CD14-positive monocyte (primary cell): ENCODE data around the gene SEC16B. TPM values are rescaled to one million over a fixed set of nuclear protein-coding genes. Genes with fewer than 3 reads are reported as not detected.

Source experiments
- DNase-seq, 3 donors: peaks; one replicate each; pipeline ENCODE4 v3.0.0-alpha.2; 2011 to 2022
- H2AFZ ChIP-seq: 2 replicates; pipeline ENCODE4 v1.6.0; 2012; ENCODE audit warnings: mild to moderate bottlenecking, low read depth, low read length, inconsistent platforms; ENCODE audit not compliant: insufficient read depth, poor library complexity, severe bottlenecking
- H3K27ac ChIP-seq, 2 donors: 1 replicate in 1 of 2; 2 replicates in 1 of 2; pipeline ENCODE4 v1.5.1; 2012 to 2013; ENCODE audit warnings: low read length in 2 of 2, control low read depth in 1 of 2, inconsistent platforms in 1 of 2, low read depth in 1 of 2, mild to moderate bottlenecking in 1 of 2
- H3K27me3 ChIP-seq, 2 donors: one replicate each; pipeline versions ENCODE4 v1.6.0 to v1.6.1; 2011 to 2013; ENCODE audit warnings: low read length in 2 of 2; ENCODE audit not compliant: control insufficient read depth in 2 of 2, insufficient read depth in 2 of 2
- H3K36me3 ChIP-seq, 2 donors: replicated peaks in 1 of 2; 1 replicate in 1 of 2; 2 replicates in 1 of 2; pipeline versions ENCODE4 v1.5.1 to v1.6.1; 2012 to 2013; ENCODE audit warnings: low read length in 2 of 2, control low read depth in 1 of 2, inconsistent platforms in 1 of 2, mild to moderate bottlenecking in 1 of 2; ENCODE audit not compliant: insufficient read depth in 2 of 2, control insufficient read depth in 1 of 2
- H3K4me1 ChIP-seq, 2 donors: 1 replicate in 1 of 2; 2 replicates in 1 of 2; pipeline versions ENCODE4 v1.5.1 to v1.6.1; 2012 to 2013; ENCODE audit warnings: low read length in 2 of 2, control low read depth in 1 of 2, inconsistent platforms in 1 of 2, mild to moderate bottlenecking in 1 of 2, moderate library complexity in 1 of 2; ENCODE audit not compliant: insufficient read depth in 2 of 2, control insufficient read depth in 1 of 2
- H3K4me2 ChIP-seq: replicated peaks from 2 replicates; pipeline ENCODE3; 2012; ENCODE audit warnings: low read length, moderate library complexity, mild to moderate bottlenecking; ENCODE audit not compliant: poor library complexity, severe bottlenecking; ENCODE audit errors: extremely low read depth
- H3K4me3 ChIP-seq, 3 experiments: fragments of 200-600 bp in 1 of 3; sonication (generic) in 1 of 3; replicated peaks in 1 of 3; 1 replicate in 2 of 3; 2 replicates in 1 of 3; pipeline ENCODE4 v1.5.1; 2011 to 2013; ENCODE audit warnings: low read length in 3 of 3, mild to moderate bottlenecking in 3 of 3, control low read depth in 2 of 3, low read depth in 2 of 3, inconsistent platforms in 1 of 3, moderate library complexity in 1 of 3
- H3K79me2 ChIP-seq: 2 replicates; pipeline ENCODE4 v1.6.0; 2012; ENCODE audit warnings: mild to moderate bottlenecking, control low read depth, inconsistent platforms, low read length, moderate library complexity; ENCODE audit not compliant: insufficient read depth
- H3K9ac ChIP-seq: 2 replicates; pipeline ENCODE4 v1.6.0; 2017; ENCODE audit warnings: low read length, mild to moderate bottlenecking; ENCODE audit not compliant: insufficient read depth, poor library complexity, severe bottlenecking
- H3K9me3 ChIP-seq, 2 donors: replicated peaks in 1 of 2; 1 replicate in 1 of 2; 2 replicates in 1 of 2; pipeline versions ENCODE4 v1.5.1 to v1.6.1; 2012 to 2013; ENCODE audit warnings: low read length in 2 of 2, control low read depth in 1 of 2; ENCODE audit not compliant: control insufficient read depth in 1 of 2, insufficient read depth in 1 of 2
- H4K20me1 ChIP-seq: 2 replicates; pipeline ENCODE4 v1.6.0; 2012; ENCODE audit warnings: mild to moderate bottlenecking, low read length, control low read depth, moderate library complexity; ENCODE audit not compliant: insufficient read depth
- H3K27ac Mint-ChIP-seq, 7 donors: one replicate each; pipeline ENCODE4 v1.8.0; 2020; ENCODE audit warnings: mild to moderate bottlenecking in 7 of 7, mixed read lengths in 7 of 7, moderate library complexity in 6 of 7, inconsistent platforms in 2 of 7
- H3K27me3 Mint-ChIP-seq, 3 donors: one replicate each; pipeline ENCODE4 v1.8.0; 2021 to 2022; ENCODE audit warnings: low read depth in 3 of 3, mild to moderate bottlenecking in 3 of 3, mixed read lengths in 3 of 3, moderate library complexity in 3 of 3, inconsistent platforms in 1 of 3
- H3K36me3 Mint-ChIP-seq, 2 donors: one replicate each; pipeline ENCODE4 v1.8.0; 2020; ENCODE audit warnings: mixed read lengths in 2 of 2, inconsistent platforms in 1 of 2, mild to moderate bottlenecking in 1 of 2
- H3K4me1 Mint-ChIP-seq: one replicate; pipeline ENCODE4 v1.8.0; 2020; ENCODE audit warnings: mild to moderate bottlenecking, mixed read lengths
- H3K4me3 Mint-ChIP-seq, 2 donors: one replicate each; pipeline ENCODE4 v1.8.0; 2020; ENCODE audit warnings: mild to moderate bottlenecking in 2 of 2, mixed read lengths in 2 of 2, moderate library complexity in 1 of 2
- H3K9me3 Mint-ChIP-seq, 7 donors: one replicate each; pipeline ENCODE4 v1.8.0; 2020 to 2022; ENCODE audit warnings: mixed read lengths in 7 of 7, mild to moderate bottlenecking in 6 of 7, moderate library complexity in 6 of 7, inconsistent platforms in 2 of 7
- WGBS: methylation state at CpG from one replicate; pipeline ENCODE4 v1.1.5; 2013; ENCODE audit warnings: missing lambda C conversion rate; ENCODE audit not compliant: insufficient coverage; 5-methylcytosine and 5-hydroxymethylcytosine counted together
- intact Hi-C, 2 donors: fragments of 100-400 bp; cut with micrococcal nuclease; formaldehyde crosslinking; loops; one replicate each; pipeline versions ENCODE4 v1.15.0 to v1.15.1; 2023
- polyA plus RNA-seq, 3 donors: library from polyadenylated mRNA; depleted of rRNA in 1 of 3; unstranded in 2 of 3; stranded (reverse) in 1 of 3; fragments of 300-500 nt in 2 of 3; fragments of >200 nt in 1 of 3; fragmentation: Illumina TruSeq in 2 of 3; gene quantifications; 1 replicate in 2 of 3; 2 replicates in 1 of 3; pipeline ENCODE4 v1.2.3, GENCODE V29; 2012 to 2021
- TF ChIP-seq, protein P1 (sequence below): fragments of 200-600 bp; IDR thresholded peaks from one replicate; pipeline ENCODE4 v1.8.0; 2022; ENCODE audit warnings: antibody characterized with exemption, mild to moderate bottlenecking

The SEC16B gene
- polyA plus RNA-seq, 3 donors, result 0.10 to 2.0 TPM; not detected in 1

DNA sequence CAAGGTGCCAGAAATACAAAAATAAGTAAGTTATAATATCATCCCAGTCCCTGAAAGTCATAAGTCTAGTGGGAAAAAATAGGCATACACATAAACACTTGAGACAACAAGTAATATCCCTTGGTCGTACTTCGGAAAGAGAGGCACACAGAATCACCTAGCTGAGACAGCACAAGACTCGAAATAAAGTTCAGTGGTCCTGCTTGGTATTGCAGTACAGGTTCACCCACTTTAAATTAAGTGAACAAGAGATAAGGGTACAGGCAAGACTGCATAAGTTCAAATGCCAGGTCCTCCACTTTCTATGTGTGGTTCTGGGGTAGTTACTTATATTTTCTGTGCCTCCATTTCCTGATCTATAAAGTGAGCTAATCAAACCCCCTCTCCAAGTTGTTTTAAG, 47.6 kb downstream of the SEC16B start:
- WGBS, result no CpG with 5 or more reads among the region's 3 CpGs
- H3K4me1 Mint-ChIP-seq, result no peaks in the 10 kb centered on the region

DNA sequence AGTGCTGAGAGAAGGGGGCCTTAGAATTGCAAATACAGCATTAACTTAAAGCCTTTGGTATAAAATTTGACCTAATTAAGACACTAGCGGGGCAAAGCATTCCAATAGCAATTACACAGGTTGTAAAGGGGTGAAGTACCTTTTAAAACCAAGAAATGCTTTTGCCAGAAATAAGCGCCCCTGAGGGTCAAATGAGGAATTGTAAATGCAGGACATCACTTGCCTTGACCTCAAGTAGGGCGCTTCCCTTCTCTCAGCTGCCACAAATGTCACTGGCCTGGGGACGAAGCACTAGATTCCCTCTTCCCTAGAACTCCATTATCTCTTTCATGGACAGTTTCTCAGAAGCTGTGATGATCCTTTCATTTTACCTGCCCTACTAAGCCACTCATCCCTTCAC, 48.3 kb downstream of the SEC16B start:
- Histone ChIP-seq H4K20me1 (no peaks in the 10 kb centered on the region), H3K4me2 (no peak overlapping the region), H3K79me2 (no peaks in the 10 kb centered on the region), H3K4me3 (no peak overlapping the region), H3K36me3 (no peaks in the 10 kb centered on the region), H3K27ac (no peak overlapping the region), H2AFZ (no peak overlapping the region), H3K9ac (no peak overlapping the region), H3K4me1 (no peaks in the 10 kb centered on the region), H3K9me3 (no peaks in the 10 kb centered on the region), H3K27me3 (no peaks in the 10 kb centered on the region)
- 95% methylated on average over 2 of the region's 4 CpGs for WGBS
- DNase-seq, result no peak
- H3K9me3 Mint-ChIP-seq, result peaks cover 0 to 2% (median 0%) of the 10 kb centered on the region in 7 donors
- H3K4me3 Mint-ChIP-seq, result no peak overlapping the region
- H3K4me1 Mint-ChIP-seq, result no peaks in the 10 kb centered on the region
- intact Hi-C loops, result no loop called here
- peaks cover 0 to 2% (median 2%) of the 10 kb centered on the region in 3 donors for H3K27me3 Mint-ChIP-seq
- TF ChIP-seq, protein P1, sequence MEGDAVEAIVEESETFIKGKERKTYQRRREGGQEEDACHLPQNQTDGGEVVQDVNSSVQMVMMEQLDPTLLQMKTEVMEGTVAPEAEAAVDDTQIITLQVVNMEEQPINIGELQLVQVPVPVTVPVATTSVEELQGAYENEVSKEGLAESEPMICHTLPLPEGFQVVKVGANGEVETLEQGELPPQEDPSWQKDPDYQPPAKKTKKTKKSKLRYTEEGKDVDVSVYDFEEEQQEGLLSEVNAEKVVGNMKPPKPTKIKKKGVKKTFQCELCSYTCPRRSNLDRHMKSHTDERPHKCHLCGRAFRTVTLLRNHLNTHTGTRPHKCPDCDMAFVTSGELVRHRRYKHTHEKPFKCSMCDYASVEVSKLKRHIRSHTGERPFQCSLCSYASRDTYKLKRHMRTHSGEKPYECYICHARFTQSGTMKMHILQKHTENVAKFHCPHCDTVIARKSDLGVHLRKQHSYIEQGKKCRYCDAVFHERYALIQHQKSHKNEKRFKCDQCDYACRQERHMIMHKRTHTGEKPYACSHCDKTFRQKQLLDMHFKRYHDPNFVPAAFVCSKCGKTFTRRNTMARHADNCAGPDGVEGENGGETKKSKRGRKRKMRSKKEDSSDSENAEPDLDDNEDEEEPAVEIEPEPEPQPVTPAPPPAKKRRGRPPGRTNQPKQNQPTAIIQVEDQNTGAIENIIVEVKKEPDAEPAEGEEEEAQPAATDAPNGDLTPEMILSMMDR, result no peak
- no peak overlapping the region for H3K27ac Mint-ChIP-seq
- no peaks in the 10 kb centered on the region for H3K36me3 Mint-ChIP-seq

More for the DNA sequence above, 47.6 kb downstream of the SEC16B start:
- no peak overlapping the region for H3K4me3 ChIP-seq
- no peak overlapping the region for H3K4me2 ChIP-seq
- H3K9me3 ChIP-seq, result no peaks in the 10 kb centered on the region
- H3K27ac ChIP-seq, result no peak overlapping the region
- H2AFZ ChIP-seq, result no peak overlapping the region
- no peak for DNase-seq
- no peaks in the 10 kb centered on the region for H3K27me3 ChIP-seq
- Mint-ChIP-seq H3K36me3 (no peaks in the 10 kb centered on the region), H3K27ac (no peak overlapping the region), H3K9me3 (peaks cover 0 to 2% (median 0%) of the 10 kb centered on the region in 7 donors), H3K27me3 (peaks cover 0 to 2% (median 2%) of the 10 kb centered on the region in 3 donors), H3K4me3 (no peak overlapping the region)
- TF ChIP-seq, protein P1, result no peak
- H3K36me3 ChIP-seq, result no peaks in the 10 kb centered on the region
- no peaks in the 10 kb centered on the region for H3K4me1 ChIP-seq
- H3K9ac ChIP-seq, result no peak overlapping the region
- no peaks in the 10 kb centered on the region for H3K79me2 ChIP-seq
- H4K20me1 ChIP-seq, result no peaks in the 10 kb centered on the region
- intact Hi-C loops, result no loop called here
